HCT116 (cell line): ENCODE data around the gene IGFBPL1. TPM values are rescaled to one million over a fixed set of nuclear protein-coding genes. Genes with fewer than 3 reads are reported as not detected.

ENCODE experiments used
- ATAC-seq: fragments of 200-7000 bp; cut with Tn5 transposase; 2 replicates; pipeline ENCODE4 v1.9.1; 2020; ENCODE audit warnings: mild to moderate bottlenecking, moderate library complexity
- BruUV-seq: library from RNA; stranded (reverse); fragments of 400-500 nt; replicated peaks from 2 replicates; lab custom pipeline; 2021; lab: Mats Ljungman, UMichigan
- CTCF ChIA-PET: fragments of 300-600 bp; sonication (Branson Sonifier 250); formaldehyde crosslinking; loops from one replicate; lab custom pipeline; 2021; ENCODE audit warnings: antibody characterized with exemption; lab: Charles Lee
- POLR2A ChIA-PET: fragments of 300-600, 350-600 bp; sonication (Branson Sonifier 250); formaldehyde crosslinking; loops from one replicate; lab custom pipeline; 2021; ENCODE audit warnings: antibody characterized with exemption; lab: Charles Lee
- RAD21 ChIA-PET, 2 experiments: fragments of 300-600 bp; sonication (Branson Sonifier 250); formaldehyde crosslinking; loops; one replicate each; lab custom pipeline; 2023; ENCODE audit warnings: low total read pairs in 2 of 2; ENCODE audit not compliant: uncharacterized antibody in 2 of 2, unreplicated experiment in 2 of 2, low non-redundant PET in 1 of 2; lab: Charles Lee
- DNase-seq: peaks from one replicate; pipeline ENCODE4 v3.0.0-alpha.2; 2010; ENCODE audit warnings: low read depth, low spot score
- H2AFZ ChIP-seq: fragments of 200-600 bp; shearing (Covaris generic), sonication (generic); 2 replicates; pipeline ENCODE4 v1.6.1; 2017; ENCODE audit warnings: low read depth, mixed run types, mixed read lengths, antibody characterized with exemption, low read length; ENCODE audit not compliant: poor library complexity, severe bottlenecking
- H3K27ac ChIP-seq: 2 replicates; pipeline ENCODE4 v1.5.1; 2012; ENCODE audit warnings: low read depth, low read length
- H3K27me3 ChIP-seq: fragments of 200-600 bp; sonication (generic); 2 replicates; pipeline ENCODE4 v1.6.1; 2016; ENCODE audit warnings: mixed run types, low read length, mixed read lengths; ENCODE audit not compliant: insufficient read depth
- H3K36me3 ChIP-seq, 2 experiments: fragments of 200-500 bp in 1 of 2; fragments of 200-600 bp in 1 of 2; sonication (Bioruptor generic) in 1 of 2; sonication (generic) in 1 of 2; 2 replicates each; pipeline versions ENCODE4 v1.5.1 to v1.6.1; 2014 to 2016; ENCODE audit warnings: low read length in 2 of 2, inconsistent platforms in 1 of 2, mixed read lengths in 1 of 2, mixed run types in 1 of 2; ENCODE audit not compliant: insufficient read depth in 2 of 2, control insufficient read depth in 1 of 2
- H3K4me1 ChIP-seq, 2 experiments: fragments of 200-600 bp in 1 of 2; sonication (generic) in 1 of 2; 2 replicates each; pipeline versions ENCODE4 v1.5.1 to v1.6.1; 2012 to 2017; ENCODE audit warnings: low read length in 2 of 2, inconsistent platforms in 1 of 2, mild to moderate bottlenecking in 1 of 2, mixed read lengths in 1 of 2, mixed run types in 1 of 2, moderate library complexity in 1 of 2; ENCODE audit not compliant: insufficient read depth in 2 of 2, control insufficient read depth in 1 of 2
- H3K4me2 ChIP-seq: fragments of 200-600 bp; sonication (generic); 2 replicates; pipeline ENCODE4 v1.6.1; 2017; ENCODE audit warnings: mixed run types, low read length, mixed read lengths
- H3K4me3 ChIP-seq, 2 experiments: fragments of 200-600 bp in 1 of 2; sonication (generic) in 1 of 2; replicated peaks in 1 of 2; 2 replicates each; pipeline ENCODE4 v1.5.1; 2011 to 2016; ENCODE audit warnings: low read length in 2 of 2, control low read depth in 1 of 2, low read depth in 1 of 2, mild to moderate bottlenecking in 1 of 2, mixed read lengths in 1 of 2, mixed run types in 1 of 2
- H3K79me2 ChIP-seq: fragments of 200-600 bp; sonication (generic); 2 replicates; pipeline ENCODE4 v1.6.1; 2017; ENCODE audit warnings: mild to moderate bottlenecking, mixed run types, low read length, moderate library complexity, mixed read lengths; ENCODE audit not compliant: insufficient read depth
- H3K9ac ChIP-seq: fragments of 200-600 bp; sonication (generic); 2 replicates; pipeline ENCODE4 v1.6.1; 2016; ENCODE audit warnings: low read length, mixed read lengths
- H3K9me2 ChIP-seq: fragments of 200-600 bp; sonication (generic), shearing (Covaris generic); 2 replicates; pipeline ENCODE4 v1.6.1; 2017; ENCODE audit warnings: mixed run types, mild to moderate bottlenecking, moderate library complexity; ENCODE audit not compliant: insufficient read depth
- H3K9me3 ChIP-seq, 2 experiments: fragments of 200-500 bp in 1 of 2; fragments of 200-600 bp in 1 of 2; sonication (Bioruptor generic) in 1 of 2; sonication (generic) in 1 of 2; 2 replicates each; pipeline ENCODE4 v1.6.1; 2014 to 2017; ENCODE audit warnings: low read length in 2 of 2, mixed read lengths in 2 of 2, inconsistent platforms in 1 of 2, low read depth in 1 of 2, mild to moderate bottlenecking in 1 of 2, mixed run types in 1 of 2, moderate library complexity in 1 of 2; ENCODE audit not compliant: control insufficient read depth in 1 of 2, insufficient read depth in 1 of 2
- H4K20me1 ChIP-seq: fragments of 200-600 bp; sonication (generic), shearing (Covaris generic); 2 replicates; pipeline ENCODE4 v1.6.1; 2017; ENCODE audit warnings: mixed run types, mild to moderate bottlenecking, moderate library complexity; ENCODE audit not compliant: insufficient read depth
- CTCF ChIP-seq, 3 experiments: fragments of 200-600 bp in 1 of 3; sonication (generic) in 1 of 3; IDR thresholded peaks in 2 of 3; conservative IDR thresholded peaks in 1 of 3; 2 replicates each; pipeline ENCODE4 v1.5.1; 2012 to 2017; ENCODE audit warnings: low read depth in 2 of 3, low read length in 2 of 3, antibody characterized with exemption in 1 of 3, borderline replicate concordance in 1 of 3, control low read depth in 1 of 3, mild to moderate bottlenecking in 1 of 3, mixed read lengths in 1 of 3, mixed run types in 1 of 3, moderate library complexity in 1 of 3; ENCODE audit not compliant: insufficient read depth in 1 of 3
- EZH2phosphoT487 ChIP-seq: fragments of 200-600 bp; IDR thresholded peaks from 2 replicates; pipeline ENCODE4 v1.6.1; 2018; ENCODE audit warnings: antibody characterized with exemption, borderline replicate concordance
- FOSL1 ChIP-seq: IDR thresholded peaks from 2 replicates; pipeline ENCODE4 v1.6.1; 2012; ENCODE audit warnings: low read depth
- JUND ChIP-seq: IDR thresholded peaks from 2 replicates; pipeline ENCODE4 v1.6.1; 2012
- MAX ChIP-seq: IDR thresholded peaks from 2 replicates; pipeline ENCODE4 v1.6.1; 2012
- POLR2A ChIP-seq: IDR thresholded peaks from 2 replicates; pipeline ENCODE4 v1.7.0; 2011; ENCODE audit warnings: borderline replicate concordance; ENCODE audit not compliant: insufficient read depth, insufficient read length; ENCODE audit errors: extremely low read depth
- ZBTB33 ChIP-seq: IDR thresholded peaks from 2 replicates; pipeline ENCODE4 v1.6.1; 2011; ENCODE audit warnings: mild to moderate bottlenecking, low read length, moderate library complexity; ENCODE audit not compliant: insufficient replicate concordance; ENCODE audit errors: extremely low read depth
- ZNF274 ChIP-seq: fragments of 200-500 bp; sonication (Bioruptor generic); IDR thresholded peaks from 2 replicates; pipeline ENCODE4 v1.6.1; 2014; ENCODE audit warnings: mild to moderate bottlenecking, low read depth, low read length, inconsistent platforms
- intact Hi-C: fragments of 100-400 bp; cut with micrococcal nuclease; formaldehyde crosslinking; loops from 2 replicates; pipeline ENCODE4 v1.10.0; 2022
- total RNA-seq: library from RNA; stranded (reverse); gene quantifications from one replicate; pipeline ENCODE4 v1.2.1, GENCODE V29; 2021; ENCODE audit not compliant: unreplicated experiment

IGFBPL1 gene
- total RNA-seq, 1 experiment from 2014 or later = not detected

- Histone ChIP-seq H2AFZ (no peak overlapping the region), H3K4me2 (no peak overlapping the region), H4K20me1 (no peaks in the 10 kb centered on the region), H3K9me3 (peaks cover 0 to 8% of the 10 kb centered on the region in 2 experiments; a peak in 1 of 4 replicates)
- ChIA-PET CTCF (interaction anchor here (1.3 kb wide), 1 partner anchor 18 kb away, joined by 3 read pairs; no protein-coding TSS in a partner anchor), RAD21 (no interaction called here)
- intact Hi-C loops = no loop called here
- TF ChIP-seq POLR2A (no peak), EZH2phosphoT487 (no peak), CTCF (IDR thresholded peaks at IDR 0.05 in 2 of 3, conservative IDR thresholded peaks at IDR 0.05 in 1 of 3; ENCODE audit: borderline replicate concordance in 1 of 3, insufficient read depth in 1 of 3, low read depth in 2 of 3, low read length in 2 of 3) (no peak), MAX (no peak), ZBTB33 (no peak), JUND (no peak), FOSL1 (no peak), ZNF274 (no peak)
- TF ChIP-seq, all 23 proteins: peak for 0
- H3K27ac ChIP-seq = no peak overlapping the region
- H3K36me3 ChIP-seq = no peaks in the 10 kb centered on the region
- BruUV-seq = no TSS peak
- DNase-seq (no peak), ATAC-seq (no peak)
- H3K79me2 ChIP-seq = no peaks in the 10 kb centered on the region
- no peaks in the 10 kb centered on the region for H3K9me2 ChIP-seq
- no peak overlapping the region for H3K4me3 ChIP-seq
- POLR2A ChIA-PET = no interaction called here
- H3K27me3 ChIP-seq = no peaks in the 10 kb centered on the region
- H3K4me1 ChIP-seq = no peaks in the 10 kb centered on the region
- H3K9ac ChIP-seq = no peak overlapping the region
These were observed 10.6 kb upstream of the IGFBPL1 start for GRCh38 chr9:38434853-38435252.
